Caco-2 (cell line): ENCODE data around the gene UBALD2. TPM values are rescaled to one million over a fixed set of nuclear protein-coding genes. Genes with fewer than 3 reads are reported as not detected.
"Not testable (repeated sequence)": the region's sequence is repeated elsewhere in the genome, so short reads cannot be mapped to it uniquely, and the experiment has no call there.

Experiments used
- BruUV-seq: library from RNA; stranded (reverse); fragments of 400-500 nt; replicated peaks from 2 replicates; lab custom pipeline; 2021; lab: Mats Ljungman, UMichigan
- CTCF ChIA-PET: fragments of 300-600 bp; sonication (Branson Sonifier 250); formaldehyde crosslinking; loops from one replicate; lab custom pipeline; 2022; ENCODE audit warnings: antibody characterized with exemption; lab: Charles Lee
- POLR2A ChIA-PET: fragments of 300-600 bp; sonication (Branson Sonifier 250); formaldehyde crosslinking; loops from one replicate; lab custom pipeline; 2022; ENCODE audit warnings: antibody characterized with exemption; lab: Charles Lee
- DNase-seq, 2 experiments: peaks; one replicate each; pipeline versions ENCODE4 v3.0.0 to v3.0.0-alpha.2; 2020 to 2022
- H3K27me3 ChIP-seq: replicated peaks from 2 replicates; pipeline ENCODE4 v1.6.0; 2011; ENCODE audit warnings: low read length; ENCODE audit not compliant: control insufficient read depth, insufficient read depth
- H3K36me3 ChIP-seq: 2 replicates; pipeline ENCODE4 v1.5.1; 2011; ENCODE audit warnings: low read length; ENCODE audit not compliant: control insufficient read depth, insufficient read depth
- H3K4me1 ChIP-seq: fragments of 250-450 bp; sonication (Bioruptor Pico); 2 replicates; pipeline ENCODE4 v1.5.1; 2020; ENCODE audit warnings: mild to moderate bottlenecking
- H3K4me3 ChIP-seq: 2 replicates; pipeline ENCODE4 v1.5.1; 2011; ENCODE audit warnings: low read depth, mild to moderate bottlenecking, control low read depth, low read length
- H3K9me3 ChIP-seq: fragments of 250-450 bp; sonication (Bioruptor Pico); 2 replicates; pipeline ENCODE4 v1.5.1; 2020; ENCODE audit warnings: mild to moderate bottlenecking, moderate library complexity
- H3K27ac Mint-ChIP-seq: one replicate; pipeline ENCODE4 v1.8.0; 2022; ENCODE audit warnings: mixed read lengths; ENCODE audit not compliant: unreplicated experiment
- H3K27me3 Mint-ChIP-seq: one replicate; pipeline ENCODE4 v1.8.0; 2022; ENCODE audit warnings: mixed read lengths; ENCODE audit not compliant: insufficient read depth, unreplicated experiment
- H3K36me3 Mint-ChIP-seq: one replicate; pipeline ENCODE4 v1.8.0; 2022; ENCODE audit warnings: mild to moderate bottlenecking, mixed read lengths; ENCODE audit not compliant: insufficient read depth, unreplicated experiment
- H3K4me1 Mint-ChIP-seq: one replicate; pipeline ENCODE4 v1.8.0; 2022; ENCODE audit warnings: low read depth, mixed read lengths; ENCODE audit not compliant: unreplicated experiment
- H3K4me3 Mint-ChIP-seq: one replicate; pipeline ENCODE4 v1.8.0; 2022; ENCODE audit warnings: mild to moderate bottlenecking, moderate library complexity, mixed read lengths; ENCODE audit not compliant: unreplicated experiment
- H3K9me3 Mint-ChIP-seq: one replicate; pipeline ENCODE4 v1.8.0; 2022; ENCODE audit warnings: mixed read lengths; ENCODE audit not compliant: unreplicated experiment
- intact Hi-C: fragments of 100-400 bp; cut with micrococcal nuclease; formaldehyde crosslinking; loops from one replicate; pipeline ENCODE4 v1.10.0; 2022; ENCODE audit not compliant: unreplicated experiment
- total RNA-seq: library from RNA; stranded (reverse); gene quantifications from 2 replicates; pipeline ENCODE4 v1.2.3, GENCODE V29; 2022
- TF ChIP-seq, protein P1 (sequence below), 2 experiments: fragments of 200-600 bp in 1 of 2; IDR thresholded peaks; 1 replicate in 1 of 2; 2 replicates in 1 of 2; pipeline versions ENCODE4 v1.5.1 to v1.8.0; 2011 to 2022; ENCODE audit warnings: antibody characterized with exemption in 1 of 2, control low read depth in 1 of 2, inconsistent platforms in 1 of 2, low read depth in 1 of 2, low read length in 1 of 2, mild to moderate bottlenecking in 1 of 2, moderate library complexity in 1 of 2; ENCODE audit not compliant: insufficient read depth in 1 of 2, severe bottlenecking in 1 of 2, unreplicated experiment in 1 of 2

The UBALD2 gene
- total RNA-seq, 1 experiment from 2014 or later: 50.0 TPM

DNA sequence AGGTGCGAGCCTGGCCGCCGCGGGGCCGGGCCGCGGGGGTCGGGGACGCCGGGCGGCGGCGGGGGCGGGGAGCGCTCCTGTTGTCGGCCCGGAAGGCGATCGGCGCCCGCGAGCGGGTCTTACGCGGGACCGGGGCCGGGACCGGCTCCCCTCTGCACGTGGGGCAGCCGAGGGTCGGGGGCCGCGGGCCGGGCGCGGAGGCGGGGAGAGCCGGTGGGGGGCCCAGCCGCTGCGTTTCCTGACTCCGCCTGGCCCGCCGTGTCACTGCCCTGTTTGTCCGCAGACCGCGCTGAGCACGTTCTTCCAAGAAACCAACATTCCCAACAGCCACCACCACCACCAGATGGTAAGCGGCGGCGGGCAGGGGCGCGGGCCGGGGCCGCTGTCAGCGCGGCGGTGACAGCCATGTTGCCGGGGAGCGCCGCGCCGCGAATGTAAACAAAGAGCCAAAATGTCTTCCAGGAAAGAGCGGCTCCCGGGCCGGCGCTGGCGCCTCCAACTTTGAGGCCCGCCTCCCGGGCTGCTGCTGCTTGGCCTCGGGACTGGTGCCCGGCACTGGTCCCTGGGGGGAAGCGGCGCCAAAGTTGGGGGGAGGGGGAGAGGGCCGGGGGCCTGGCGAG lies 586 bp downstream of the UBALD2 start:
- Histone ChIP-seq H3K4me1 (peaks cover 58% of the 10 kb centered on the region), H3K36me3 (peaks cover 3% of the 10 kb centered on the region), H3K4me3 (peak overlapping the region; percentile 85), H3K9me3 (no peaks in the 10 kb centered on the region), H3K27me3 (no peaks in the 10 kb centered on the region)
- H3K9me3 Mint-ChIP-seq: no peaks in the 10 kb centered on the region
- CTCF ChIA-PET: interaction anchor here (0.6 to 2.2 kb wide), 7 partner anchors 14 to 260 kb away, joined by 3 to 14 read pairs (median 4); no protein-coding TSS in a partner anchor
- H3K4me1 Mint-ChIP-seq: peaks cover 30% of the 10 kb centered on the region
- H3K4me3 Mint-ChIP-seq: peak overlapping the region; percentile 80
- TF ChIP-seq, protein P1, sequence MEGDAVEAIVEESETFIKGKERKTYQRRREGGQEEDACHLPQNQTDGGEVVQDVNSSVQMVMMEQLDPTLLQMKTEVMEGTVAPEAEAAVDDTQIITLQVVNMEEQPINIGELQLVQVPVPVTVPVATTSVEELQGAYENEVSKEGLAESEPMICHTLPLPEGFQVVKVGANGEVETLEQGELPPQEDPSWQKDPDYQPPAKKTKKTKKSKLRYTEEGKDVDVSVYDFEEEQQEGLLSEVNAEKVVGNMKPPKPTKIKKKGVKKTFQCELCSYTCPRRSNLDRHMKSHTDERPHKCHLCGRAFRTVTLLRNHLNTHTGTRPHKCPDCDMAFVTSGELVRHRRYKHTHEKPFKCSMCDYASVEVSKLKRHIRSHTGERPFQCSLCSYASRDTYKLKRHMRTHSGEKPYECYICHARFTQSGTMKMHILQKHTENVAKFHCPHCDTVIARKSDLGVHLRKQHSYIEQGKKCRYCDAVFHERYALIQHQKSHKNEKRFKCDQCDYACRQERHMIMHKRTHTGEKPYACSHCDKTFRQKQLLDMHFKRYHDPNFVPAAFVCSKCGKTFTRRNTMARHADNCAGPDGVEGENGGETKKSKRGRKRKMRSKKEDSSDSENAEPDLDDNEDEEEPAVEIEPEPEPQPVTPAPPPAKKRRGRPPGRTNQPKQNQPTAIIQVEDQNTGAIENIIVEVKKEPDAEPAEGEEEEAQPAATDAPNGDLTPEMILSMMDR (IDR thresholded peaks at IDR 0.05; ENCODE audit: insufficient read depth in 1 of 2, low read depth in 1 of 2, low read length in 1 of 2, severe bottlenecking in 1 of 2, unreplicated experiment in 1 of 2): no peak
- H3K27me3 Mint-ChIP-seq: no peaks in the 10 kb centered on the region
- DNase-seq: peak in 1 of 2 experiments; percentile 70
- BruUV-seq: no TSS peak
- peaks cover 63% of the 10 kb centered on the region for H3K36me3 Mint-ChIP-seq
- POLR2A ChIA-PET: interaction anchor here (0.5 to 1.0 kb wide), 6 partner anchors 9 to 333 kb away, joined by 3 to 6 read pairs (median 4); no protein-coding TSS in a partner anchor
- H3K27ac Mint-ChIP-seq: peak overlapping the region; percentile 89
- intact Hi-C loops: loop anchor here (10.0 kb wide), 1 partner anchor 161 kb away; the partner anchor contains the start of gene EXOC7

DNA sequence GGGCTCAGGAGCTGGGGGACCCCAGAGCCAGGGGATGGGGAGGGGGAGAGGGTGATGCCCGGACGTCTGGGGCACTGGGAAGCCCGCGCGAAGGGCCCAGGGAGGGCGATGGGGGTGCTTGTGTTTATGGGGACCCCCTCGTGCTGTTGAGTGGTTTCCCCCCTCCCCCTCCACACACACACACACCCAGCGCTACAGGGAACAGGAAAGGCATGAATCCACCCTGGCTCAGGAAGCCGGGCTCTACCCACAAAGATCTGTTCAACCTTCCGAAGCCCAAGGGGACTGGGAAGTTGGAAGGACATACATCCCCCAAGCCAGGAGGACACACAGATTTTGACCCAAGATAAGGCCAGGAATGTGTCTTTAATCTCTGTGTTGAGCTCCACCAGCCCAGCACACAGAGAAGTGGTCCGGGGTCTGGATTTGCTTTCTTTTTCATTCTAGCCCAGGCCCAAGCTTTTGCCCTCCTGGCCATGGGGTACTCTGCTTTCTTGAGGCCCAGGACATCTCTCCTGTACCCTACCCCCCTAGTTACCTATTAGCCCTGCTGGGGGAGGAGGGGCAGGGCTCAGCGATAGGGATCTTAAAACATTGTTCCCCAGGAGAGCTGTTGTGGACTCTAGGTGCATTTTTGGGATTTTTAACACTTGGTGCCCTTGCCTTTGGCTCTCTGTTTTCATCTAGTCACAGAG lies 1.2 kb downstream of the UBALD2 start:
- DNase-seq: peak in 1 of 2 experiments; percentile 56
- Mint-ChIP-seq H3K36me3 (peaks cover 70% of the 10 kb centered on the region), H3K27me3 (no peaks in the 10 kb centered on the region), H3K9me3 (no peaks in the 10 kb centered on the region), H3K27ac (peak overlapping the region; percentile 89), H3K4me1 (peaks cover 27% of the 10 kb centered on the region), H3K4me3 (peak overlapping the region; percentile 80)
- CTCF ChIA-PET: interaction anchor here (0.9 to 1.3 kb wide), 4 partner anchors 13 to 133 kb away, joined by 4 to 7 read pairs (median 4); no protein-coding TSS in a partner anchor
- H3K9me3 ChIP-seq: no peaks in the 10 kb centered on the region
- H3K4me1 ChIP-seq: peaks cover 53% of the 10 kb centered on the region
- peak overlapping the region; percentile 85 for H3K4me3 ChIP-seq
- peaks cover 3% of the 10 kb centered on the region for H3K36me3 ChIP-seq
- BruUV-seq: TSS peak; percentile 44
- intact Hi-C loops: loop anchor here (10.0 kb wide), 1 partner anchor 162 kb away; the partner anchor contains the start of gene EXOC7
- H3K27me3 ChIP-seq: no peaks in the 10 kb centered on the region
- TF ChIP-seq, protein P1 (IDR thresholded peaks at IDR 0.05; ENCODE audit: insufficient read depth in 1 of 2, low read depth in 1 of 2, low read length in 1 of 2, severe bottlenecking in 1 of 2, unreplicated experiment in 1 of 2): no peak
- POLR2A ChIA-PET: interaction anchor here (0.6 to 1.0 kb wide), 3 partner anchors 8 to 67 kb away, joined by 3 to 6 read pairs (median 4); no protein-coding TSS in a partner anchor

DNA sequence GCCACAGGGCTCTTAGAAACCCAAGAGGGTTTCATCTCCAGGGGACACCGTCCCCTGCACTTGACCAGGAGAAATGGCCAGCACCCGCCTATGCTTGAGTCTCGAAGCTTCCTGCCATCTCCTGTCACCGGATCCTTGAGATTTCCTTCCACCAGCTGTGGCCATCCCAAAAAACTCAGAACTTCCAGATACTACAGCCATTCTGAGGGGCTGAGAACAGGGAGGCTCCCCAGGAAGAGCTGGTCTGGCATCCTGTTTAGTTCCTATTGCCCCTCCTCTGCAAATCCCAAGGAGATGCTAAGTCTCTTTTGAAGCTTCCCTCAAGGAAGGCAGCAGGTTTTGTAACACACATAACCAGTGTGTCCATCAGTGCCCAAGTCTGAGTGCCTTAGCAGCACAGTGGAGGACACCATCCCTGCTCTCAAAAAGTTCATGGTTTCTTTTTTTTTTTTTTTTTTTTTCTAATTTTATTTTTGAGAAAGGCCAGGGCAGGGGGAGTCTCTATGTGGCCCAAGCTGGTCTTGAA lies 2.0 kb downstream of the UBALD2 start:
- peaks cover 23% of the 10 kb centered on the region for H3K4me1 Mint-ChIP-seq
- no peaks in the 10 kb centered on the region for H3K9me3 Mint-ChIP-seq
- Histone ChIP-seq H3K9me3 (no peaks in the 10 kb centered on the region), H3K4me1 (peaks cover 46% of the 10 kb centered on the region), H3K36me3 (peaks cover 3% of the 10 kb centered on the region), H3K27me3 (no peaks in the 10 kb centered on the region), H3K4me3 (no peak overlapping the region; the same call in 1 of the 2 replicates)
- POLR2A ChIA-PET: interaction anchor here (0.6 to 1.0 kb wide), 2 partner anchors 8 to 46 kb away, joined by 3 to 4 read pairs; no protein-coding TSS in a partner anchor
- peaks cover 77% of the 10 kb centered on the region for H3K36me3 Mint-ChIP-seq
- peak overlapping the region; percentile 89 for H3K27ac Mint-ChIP-seq
- H3K27me3 Mint-ChIP-seq: no peaks in the 10 kb centered on the region
- BruUV-seq: no TSS peak
- CTCF ChIA-PET: interaction anchor here (0.7 to 1.3 kb wide), 5 partner anchors 12 to 503 kb away, joined by 4 to 7 read pairs (median 5); no protein-coding TSS in a partner anchor
- TF ChIP-seq, protein P1 (IDR thresholded peaks at IDR 0.05; ENCODE audit: insufficient read depth in 1 of 2, low read depth in 1 of 2, low read length in 1 of 2, severe bottlenecking in 1 of 2, unreplicated experiment in 1 of 2): no peak
- no peak for DNase-seq
- intact Hi-C loops: loop anchor here (10.0 kb wide), 1 partner anchor 162 kb away; the partner anchor contains the start of gene EXOC7
- peak overlapping the region; percentile 80 for H3K4me3 Mint-ChIP-seq

DNA sequence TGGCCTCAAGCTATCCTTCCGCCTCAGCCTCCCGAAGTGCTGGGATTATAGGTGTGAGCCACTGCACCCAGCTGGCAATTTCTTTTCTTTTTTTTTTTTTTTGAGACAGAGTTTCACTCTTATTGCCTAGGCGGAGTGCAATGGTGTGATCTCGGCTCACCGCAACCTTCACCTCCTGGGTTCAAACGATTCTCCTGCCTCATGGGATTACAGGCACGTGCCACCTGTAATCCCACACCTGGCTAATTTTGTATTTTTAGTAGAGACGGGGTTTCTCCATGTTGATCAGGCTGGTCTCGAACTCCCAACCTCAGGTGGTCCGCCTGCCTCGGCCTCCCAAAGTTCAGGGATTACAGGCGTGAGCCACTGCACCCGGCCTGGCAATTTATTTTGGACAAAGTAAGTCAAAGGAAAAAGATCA lies 2.4 kb downstream of the UBALD2 start:
- intact Hi-C loops: loop anchor here (10.0 kb wide), 1 partner anchor 163 kb away; the partner anchor contains the start of gene EXOC7
- not testable (repeated sequence) for H3K27me3 ChIP-seq, H3K27me3 Mint-ChIP-seq, H3K9me3 Mint-ChIP-seq, H3K4me3 ChIP-seq, H3K36me3 ChIP-seq, DNase-seq, BruUV-seq, H3K9me3 ChIP-seq
- POLR2A ChIA-PET: interaction anchor here (1.5 kb wide), 1 partner anchor 8 kb away, joined by 4 read pairs; no protein-coding TSS in a partner anchor
- H3K27ac Mint-ChIP-seq: peak overlapping the region; percentile 55
- peaks cover 75% of the 10 kb centered on the region for H3K36me3 Mint-ChIP-seq
- peaks cover 18% of the 10 kb centered on the region for H3K4me1 Mint-ChIP-seq
- H3K4me3 Mint-ChIP-seq: peak overlapping the region; percentile 31
- H3K4me1 ChIP-seq: peaks cover 41% of the 10 kb centered on the region
- CTCF ChIA-PET: interaction anchor here (0.7 to 1.3 kb wide), 3 partner anchors 11 to 504 kb away, joined by 4 to 5 read pairs (median 5); no protein-coding TSS in a partner anchor
